IMR-90 (cell line): Measurements from ENCODE around the gene TEAD1. TPM values are rescaled to one million over a fixed set of nuclear protein-coding genes. Genes with fewer than 3 reads are reported as not detected.

Source experiments
- ATAC-seq: fragments of 200-7000 bp; cut with Tn5 transposase; 2 replicates; pipeline ENCODE4 v1.9.1; 2020; ENCODE audit warnings: low read depth, mild to moderate bottlenecking, moderate library complexity
- BruUV-seq: library from RNA; stranded (reverse); fragments of 400-500 nt; replicated peaks from 2 replicates; lab custom pipeline; 2021; lab: Mats Ljungman, UMichigan
- CTCF ChIA-PET: fragments of 300-600 bp; formaldehyde crosslinking; extraction: SDS; loops from one replicate; lab custom pipeline; 2021; ENCODE audit warnings: antibody characterized with exemption; lab: Yijun Ruan, JAX
- POLR2A ChIA-PET: fragments of 300-600 bp; sonication (Branson Sonifier 250); formaldehyde crosslinking; loops from one replicate; lab custom pipeline; 2022; ENCODE audit warnings: antibody characterized with exemption; ENCODE audit not compliant: unreplicated experiment; lab: Charles Lee
- DNase-seq: peaks from one replicate; pipeline ENCODE4 v3.0.0; 2013
- H2AFZ ChIP-seq: replicated peaks from 2 replicates; pipeline ENCODE3; 2013; ENCODE audit warnings: low read length, mild to moderate bottlenecking; ENCODE audit not compliant: poor library complexity
- H2AK5ac ChIP-seq: 2 replicates; pipeline ENCODE4 v1.6.1; 2013; ENCODE audit warnings: low read depth, low read length, inconsistent platforms
- H2AK9ac ChIP-seq: replicated peaks from 2 replicates; pipeline ENCODE3; 2013; ENCODE audit warnings: mild to moderate bottlenecking, low read depth, low read length, moderate library complexity; ENCODE audit not compliant: poor library complexity
- H2BK120ac ChIP-seq: 2 replicates; pipeline ENCODE4 v1.6.1; 2013; ENCODE audit warnings: low read depth, low read length, inconsistent platforms
- H2BK15ac ChIP-seq: 3 replicates; pipeline ENCODE4 v1.6.1; 2013; ENCODE audit warnings: low read depth, low read length, inconsistent platforms
- H2BK20ac ChIP-seq: 2 replicates; pipeline ENCODE4 v1.6.1; 2013; ENCODE audit warnings: low read depth, mild to moderate bottlenecking, inconsistent platforms, low read length, moderate library complexity
- H2BK5ac ChIP-seq: 2 replicates; pipeline ENCODE4 v1.6.1; 2013; ENCODE audit warnings: mild to moderate bottlenecking, low read depth, low read length, inconsistent platforms; ENCODE audit not compliant: poor library complexity, severe bottlenecking
- H3K14ac ChIP-seq: replicated peaks from 2 replicates; pipeline ENCODE4 v1.6.1; 2013; ENCODE audit warnings: low read depth, low read length, inconsistent platforms
- H3K18ac ChIP-seq: 2 replicates; pipeline ENCODE4 v1.6.1; 2013; ENCODE audit warnings: low read depth, low read length, control low read depth
- H3K23ac ChIP-seq: 2 replicates; pipeline ENCODE4 v1.6.1; 2013; ENCODE audit warnings: low read depth, low read length, inconsistent platforms
- H3K27ac ChIP-seq: 2 replicates; pipeline ENCODE4 v1.5.1; 2013; ENCODE audit warnings: mild to moderate bottlenecking, control low read depth, low read length; ENCODE audit not compliant: insufficient read depth
- H3K27me3 ChIP-seq: 2 replicates; pipeline ENCODE4 v1.6.1; 2013; ENCODE audit warnings: low read length; ENCODE audit not compliant: control insufficient read depth, insufficient read depth
- H3K36me3 ChIP-seq: 2 replicates; pipeline ENCODE4 v1.6.1; 2013; ENCODE audit warnings: low read length, mixed read lengths; ENCODE audit not compliant: control insufficient read depth, insufficient read depth
- H3K4ac ChIP-seq: 2 replicates; pipeline ENCODE4 v1.6.1; 2013; ENCODE audit warnings: low read depth, low read length, inconsistent platforms
- H3K4me1 ChIP-seq: 2 replicates; pipeline ENCODE4 v1.6.1; 2013; ENCODE audit warnings: low read length, mixed read lengths; ENCODE audit not compliant: control insufficient read depth, insufficient read depth
- H3K4me2 ChIP-seq: 2 replicates; pipeline ENCODE4 v1.6.1; 2013; ENCODE audit warnings: low read depth, mild to moderate bottlenecking, control low read depth, low read length, moderate library complexity
- H3K4me3 ChIP-seq: 2 replicates; pipeline ENCODE4 v1.5.1; 2013; ENCODE audit warnings: low read depth, mild to moderate bottlenecking, control low read depth, low read length, moderate library complexity; ENCODE audit not compliant: insufficient read depth
- H3K56ac ChIP-seq: 2 replicates; pipeline ENCODE4 v1.6.1; 2013; ENCODE audit warnings: low read length, inconsistent platforms; ENCODE audit not compliant: insufficient read depth; ENCODE audit errors: extremely low read depth
- H3K79me1 ChIP-seq, 2 experiments: 2 replicates each; pipeline ENCODE4 v1.6.1; 2013; ENCODE audit warnings: low read length in 2 of 2, inconsistent platforms in 1 of 2, low read depth in 1 of 2
- H3K9ac ChIP-seq: 2 replicates; pipeline ENCODE4 v1.6.1; 2013; ENCODE audit warnings: low read depth, low read length, control low read depth
- H3K9me1 ChIP-seq: 2 replicates; pipeline ENCODE4 v1.6.1; 2013; ENCODE audit warnings: low read length, inconsistent platforms; ENCODE audit not compliant: insufficient read depth
- H3K9me3 ChIP-seq: 2 replicates; pipeline ENCODE4 v1.6.1; 2013; ENCODE audit warnings: low read length; ENCODE audit not compliant: control insufficient read depth, insufficient read depth
- H4K20me1 ChIP-seq: 2 replicates; pipeline ENCODE4 v1.6.1; 2013; ENCODE audit warnings: low read length, inconsistent platforms; ENCODE audit not compliant: insufficient read depth
- H4K5ac ChIP-seq: 2 replicates; pipeline ENCODE4 v1.6.1; 2013; ENCODE audit warnings: mild to moderate bottlenecking, low read depth, low read length, control low read depth
- H4K8ac ChIP-seq, 2 experiments: 2 replicates each; pipeline ENCODE4 v1.6.1; 2013; ENCODE audit warnings: low read depth in 2 of 2, low read length in 2 of 2, control low read depth in 1 of 2, inconsistent platforms in 1 of 2
- H4K91ac ChIP-seq: 2 replicates; pipeline ENCODE4 v1.6.1; 2013; ENCODE audit warnings: low read depth, low read length, inconsistent platforms; ENCODE audit not compliant: insufficient read depth
- BHLHE40 ChIP-seq: fragments of 150-350 bp; IDR thresholded peaks from 2 replicates; pipeline ENCODE4 v1.6.1; 2016; ENCODE audit warnings: mild to moderate bottlenecking, low read depth, low read length
- CEBPB ChIP-seq: IDR thresholded peaks from 2 replicates; pipeline ENCODE4 v1.6.1; 2012; ENCODE audit warnings: low read depth, low read length, improper control_type of control experiment
- CHD1 ChIP-seq: IDR thresholded peaks from 2 replicates; pipeline ENCODE4 v1.6.1; 2012; ENCODE audit warnings: low read depth, low read length, improper control_type of control experiment
- FOS ChIP-seq: fragments of 150-350 bp; IDR thresholded peaks from 2 replicates; pipeline ENCODE4 v1.6.1; 2016; ENCODE audit warnings: low read depth, low read length
- MAFK ChIP-seq: IDR thresholded peaks from 2 replicates; pipeline ENCODE4 v1.6.1; 2012; ENCODE audit warnings: low read depth, low read length, improper control_type of control experiment
- MAZ ChIP-seq: IDR thresholded peaks from 2 replicates; pipeline ENCODE4 v1.6.1; 2012; ENCODE audit warnings: low read depth, mild to moderate bottlenecking, low read length, improper control_type of control experiment, moderate library complexity, borderline replicate concordance
- MXI1 ChIP-seq: IDR thresholded peaks from 2 replicates; pipeline ENCODE4 v1.6.1; 2012; ENCODE audit warnings: low read depth, mild to moderate bottlenecking, low read length, moderate library complexity, borderline replicate concordance
- NFE2L2 ChIP-seq: fragments of 150-350 bp; IDR thresholded peaks from 2 replicates; pipeline ENCODE4 v1.6.1; 2016; ENCODE audit warnings: low read depth, mild to moderate bottlenecking, low read length
- POLR2A ChIP-seq: IDR thresholded peaks from 2 replicates; pipeline ENCODE4 v1.6.1; 2012; ENCODE audit warnings: mild to moderate bottlenecking, low read depth, low read length
- RAD21 ChIP-seq: IDR thresholded peaks from 2 replicates; pipeline ENCODE4 v1.6.1; 2012; ENCODE audit warnings: low read length, improper control_type of control experiment
- RCOR1 ChIP-seq: IDR thresholded peaks from 2 replicates; pipeline ENCODE4 v1.6.1; 2012; ENCODE audit warnings: mild to moderate bottlenecking, low read length, improper control_type of control experiment; ENCODE audit not compliant: insufficient replicate concordance
- RFX5 ChIP-seq: IDR thresholded peaks from 2 replicates; pipeline ENCODE4 v1.8.0; 2012; ENCODE audit warnings: low read depth, mild to moderate bottlenecking, low read length, moderate library complexity
- SMC3 ChIP-seq: fragments of 150-350 bp; IDR thresholded peaks from 2 replicates; pipeline ENCODE4 v1.6.1; 2016; ENCODE audit warnings: low read depth, mild to moderate bottlenecking, antibody characterized with exemption, low read length, moderate library complexity
- WGBS, 2 experiments: methylation state at CpG; one replicate each; pipeline versions ENCODE4 v1.1.5 to v1.1.7; 2013; ENCODE audit warnings: missing lambda C conversion rate in 2 of 2; ENCODE audit not compliant: insufficient read length in 1 of 2; ENCODE audit errors: extremely low coverage in 2 of 2; 5-methylcytosine and 5-hydroxymethylcytosine counted together
- dilution Hi-C: fragments of 300-500 bp; cut with HindIII; formaldehyde crosslinking; loops from one replicate; pipeline ENCODE4 v1.14.3; 2018; ENCODE audit warnings: low sequenced_read_pairs; ENCODE audit not compliant: unreplicated experiment
- in situ Hi-C: fragments of 300-500 bp; cut with MboI; formaldehyde crosslinking; loops from 3 replicates; pipeline ENCODE4 v1.14.3; 2019; ENCODE audit warnings: low sequenced_read_pairs, inconsistent platforms, mixed read lengths
- intact Hi-C: fragments of 100-400 bp; cut with micrococcal nuclease; formaldehyde crosslinking; loops from 2 replicates; pipeline ENCODE4 v1.10.0; 2022
- polyA plus RNA-seq, 3 experiments: library from polyadenylated mRNA; depleted of rRNA; stranded (reverse); fragments of >200 nt; gene quantifications; 2 replicates each; pipeline ENCODE4 v1.2.3, GENCODE V29; 2012; ENCODE audit warnings: low replicate concordance in 1 of 3
- total RNA-seq: library from RNA; depleted of rRNA; stranded (reverse); fragments of >200 nt; gene quantifications from 2 replicates; pipeline ENCODE4 v1.2.3, GENCODE V29; 2012
- TF ChIP-seq, protein P1 (sequence below): fragments of 150-350 bp; IDR thresholded peaks from 2 replicates; pipeline ENCODE4 v1.6.1; 2017; ENCODE audit warnings: mild to moderate bottlenecking, antibody characterized with exemption, low read length, low read depth
- TF ChIP-seq, protein P2 (sequence below): conservative IDR thresholded peaks from 2 replicates; pipeline ENCODE4 v1.5.1; 2012; ENCODE audit warnings: mild to moderate bottlenecking, low read depth, low read length, improper control_type of control experiment
- TF ChIP-seq, protein P3 (sequence below): fragments of 150-350 bp; IDR thresholded peaks from 2 replicates; pipeline ENCODE4 v1.6.1; 2016; ENCODE audit warnings: low read depth, mild to moderate bottlenecking, low read length, moderate library complexity, borderline replicate concordance

The TEAD1 gene
- total and polyA plus RNA-seq, 2 of the 4 experiments (the other 2 are of a cell fraction) = 51.8 to 69.2 TPM

DNA sequence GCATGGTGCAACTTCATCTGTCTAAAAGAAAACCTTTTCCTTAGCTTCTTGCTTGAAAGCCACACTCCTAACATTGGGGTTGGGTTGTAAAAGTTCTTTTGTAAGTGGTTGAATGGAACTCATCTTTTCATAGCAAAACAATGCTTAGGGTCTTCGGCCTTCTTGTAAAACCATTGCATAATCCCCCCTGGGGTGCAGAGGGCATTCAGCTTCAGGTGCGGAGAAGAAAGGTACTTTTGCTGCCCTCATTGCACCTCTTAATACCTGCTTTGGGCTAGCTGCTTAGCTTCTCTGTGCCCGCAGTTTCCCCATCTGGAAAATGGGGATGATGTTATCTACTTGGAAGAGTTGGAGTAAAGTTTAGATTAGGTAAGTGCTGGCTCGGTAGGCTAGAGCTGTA lies 10.1 kb downstream of the TEAD1 start:
- Histone ChIP-seq H3K14ac (no peak overlapping the region), H3K56ac (no peak overlapping the region), H2AK5ac (no peak overlapping the region; the same call in 1 of the 2 replicates), H3K4me3 (no peak overlapping the region), H4K91ac (no peak overlapping the region), H3K23ac (peak overlapping the region; percentile 51), H3K18ac (no peak overlapping the region), H2BK120ac (peak overlapping the region; percentile 60; the same call in 1 of the 2 replicates), H2BK20ac (peak overlapping the region; percentile 38; the same call in 1 of the 2 replicates), H3K4me2 (no peak overlapping the region; the same call in 1 of the 2 replicates), H2AFZ (no peak overlapping the region), H2BK5ac (no peak overlapping the region), H3K9ac (no peak overlapping the region), H3K27me3 (no peaks in the 10 kb centered on the region), H3K4ac (no peak overlapping the region), H4K5ac (no peak overlapping the region), H3K9me3 (no peaks in the 10 kb centered on the region), H2BK15ac (no peak overlapping the region), H3K9me1 (peaks cover 68% of the 10 kb centered on the region), H2AK9ac (no peak overlapping the region), H3K4me1 (peaks cover 60% of the 10 kb centered on the region), H3K79me1 (peaks cover 0 to 88% of the 10 kb centered on the region in 2 experiments; a peak in 2 of 4 replicates), H3K36me3 (peaks cover 7% of the 10 kb centered on the region), H4K20me1 (peaks cover 94% of the 10 kb centered on the region), H4K8ac (no peak overlapping the region; a peak in 1 of 4 replicates), H3K27ac (no peak overlapping the region; the same call in 1 of the 2 replicates)
- dilution Hi-C loops (loop anchor here (25.0 kb wide), 1 partner anchor 203 kb away; no protein-coding TSS in a partner anchor), intact Hi-C loops (no loop called here), in situ Hi-C loops (no loop called here)
- DNase-seq (no peak), ATAC-seq (no peak)
- TF ChIP-seq CEBPB (no peak), MAFK (no peak), FOS (no peak), RFX5 (no peak), RCOR1 (no peak), CHD1 (no peak), MXI1 (no peak), BHLHE40 (no peak), SMC3 (no peak), POLR2A (no peak), MAZ (no peak), RAD21 (no peak), NFE2L2 (no peak)
- TF ChIP-seq, protein P1, sequence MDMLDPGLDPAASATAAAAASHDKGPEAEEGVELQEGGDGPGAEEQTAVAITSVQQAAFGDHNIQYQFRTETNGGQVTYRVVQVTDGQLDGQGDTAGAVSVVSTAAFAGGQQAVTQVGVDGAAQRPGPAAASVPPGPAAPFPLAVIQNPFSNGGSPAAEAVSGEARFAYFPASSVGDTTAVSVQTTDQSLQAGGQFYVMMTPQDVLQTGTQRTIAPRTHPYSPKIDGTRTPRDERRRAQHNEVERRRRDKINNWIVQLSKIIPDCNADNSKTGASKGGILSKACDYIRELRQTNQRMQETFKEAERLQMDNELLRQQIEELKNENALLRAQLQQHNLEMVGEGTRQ = no peak
- TF ChIP-seq, protein P2, sequence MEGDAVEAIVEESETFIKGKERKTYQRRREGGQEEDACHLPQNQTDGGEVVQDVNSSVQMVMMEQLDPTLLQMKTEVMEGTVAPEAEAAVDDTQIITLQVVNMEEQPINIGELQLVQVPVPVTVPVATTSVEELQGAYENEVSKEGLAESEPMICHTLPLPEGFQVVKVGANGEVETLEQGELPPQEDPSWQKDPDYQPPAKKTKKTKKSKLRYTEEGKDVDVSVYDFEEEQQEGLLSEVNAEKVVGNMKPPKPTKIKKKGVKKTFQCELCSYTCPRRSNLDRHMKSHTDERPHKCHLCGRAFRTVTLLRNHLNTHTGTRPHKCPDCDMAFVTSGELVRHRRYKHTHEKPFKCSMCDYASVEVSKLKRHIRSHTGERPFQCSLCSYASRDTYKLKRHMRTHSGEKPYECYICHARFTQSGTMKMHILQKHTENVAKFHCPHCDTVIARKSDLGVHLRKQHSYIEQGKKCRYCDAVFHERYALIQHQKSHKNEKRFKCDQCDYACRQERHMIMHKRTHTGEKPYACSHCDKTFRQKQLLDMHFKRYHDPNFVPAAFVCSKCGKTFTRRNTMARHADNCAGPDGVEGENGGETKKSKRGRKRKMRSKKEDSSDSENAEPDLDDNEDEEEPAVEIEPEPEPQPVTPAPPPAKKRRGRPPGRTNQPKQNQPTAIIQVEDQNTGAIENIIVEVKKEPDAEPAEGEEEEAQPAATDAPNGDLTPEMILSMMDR = no peak
- TF ChIP-seq, protein P3, sequence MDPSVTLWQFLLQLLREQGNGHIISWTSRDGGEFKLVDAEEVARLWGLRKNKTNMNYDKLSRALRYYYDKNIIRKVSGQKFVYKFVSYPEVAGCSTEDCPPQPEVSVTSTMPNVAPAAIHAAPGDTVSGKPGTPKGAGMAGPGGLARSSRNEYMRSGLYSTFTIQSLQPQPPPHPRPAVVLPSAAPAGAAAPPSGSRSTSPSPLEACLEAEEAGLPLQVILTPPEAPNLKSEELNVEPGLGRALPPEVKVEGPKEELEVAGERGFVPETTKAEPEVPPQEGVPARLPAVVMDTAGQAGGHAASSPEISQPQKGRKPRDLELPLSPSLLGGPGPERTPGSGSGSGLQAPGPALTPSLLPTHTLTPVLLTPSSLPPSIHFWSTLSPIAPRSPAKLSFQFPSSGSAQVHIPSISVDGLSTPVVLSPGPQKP = no peak
- CTCF ChIA-PET = interaction anchor here (0.7 to 1.6 kb wide), 3 partner anchors 20 to 396 kb away, joined by 3 to 4 read pairs (median 3); no protein-coding TSS in a partner anchor
- no CpG with 5 or more reads among the region's 4 CpGs for WGBS, 2 experiments
- no TSS peak for BruUV-seq
- POLR2A ChIA-PET = no interaction called here
